ENCODE results near the gene KCNH4.

The KCNH4 gene

DNA sequence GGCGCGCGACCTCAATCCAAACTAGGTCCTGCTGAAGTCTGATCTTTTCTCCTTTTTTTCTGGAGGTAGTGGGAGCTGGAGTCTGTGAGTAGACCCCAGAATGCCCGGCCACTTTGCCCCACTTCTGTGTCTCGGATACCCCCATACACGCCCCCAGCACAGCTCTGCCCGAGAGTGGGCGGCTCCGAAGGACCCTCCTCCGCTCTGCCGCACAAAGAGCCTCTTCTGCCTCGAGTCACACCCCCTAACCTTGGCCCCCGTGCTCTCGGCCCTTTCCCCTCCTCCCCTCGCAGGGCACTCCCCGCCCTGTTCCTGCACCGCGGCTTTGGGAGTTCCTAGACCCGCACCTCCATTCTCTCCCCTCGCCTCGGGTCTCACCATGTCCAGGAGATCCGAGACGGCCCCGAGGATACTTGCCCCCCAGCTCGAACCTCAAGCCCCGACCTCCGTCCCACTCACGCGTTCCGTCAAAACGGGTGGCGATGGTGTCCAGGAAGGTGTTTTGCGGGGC, 476 bp downstream of the KCNH4 start:
- Histone ChIP-seq H3K27ac (ENCODE audit: insufficient read depth in 1 of 2, low read depth in 1 of 2, low read length in 2 of 2, poor library complexity in 1 of 2, severe bottlenecking in 2 of 2) (no peak overlapping the region), H3K4me3 (ENCODE audit: control insufficient read depth in 1 of 7, extremely low read depth in 1 of 7, insufficient read depth in 4 of 7, low read depth in 2 of 7, low read length in 6 of 7) (peak overlapping the region; percentile 10 to 71 (median 59)), H3K36me3 (ENCODE audit: control insufficient read depth in 4 of 4, insufficient read depth in 4 of 4, low read length in 3 of 4) (no peaks in the 10 kb centered on the region), H3K27me3 (replicated peaks in 2 of 5; ENCODE audit: control insufficient read depth in 4 of 5, insufficient read depth in 5 of 5, low read length in 4 of 5) (peaks cover 0 to 36% (median 16%) of the 10 kb centered on the region in 5 experiments), H3K9me3 (ENCODE audit: control extremely low read depth in 1 of 5, control insufficient read depth in 4 of 5, insufficient read depth in 2 of 5, low read depth in 1 of 5, low read length in 4 of 5) (no peaks in the 10 kb centered on the region), H3K4me1 (ENCODE audit: control extremely low read depth in 1 of 4, control insufficient read depth in 4 of 4, insufficient read depth in 4 of 4, low read length in 3 of 4) (peaks cover 3 to 42% (median 34%) of the 10 kb centered on the region in 4 experiments)
- 5% methylated on average over 19 of the region's 33 CpGs for WGBS (ENCODE audit: insufficient coverage)
- no peak for DNase-seq
- ChIA-PET POLR2A (interaction anchor here (0.7 kb wide), 1 partner anchor 13 kb away, joined by 4 read pairs; no protein-coding TSS in a partner anchor), CTCF (interaction anchor here (0.6 to 3.6 kb wide), 7 partner anchors 8 to 166 kb away, joined by 3 to 19 read pairs (median 5); no protein-coding TSS in a partner anchor)

DNA sequence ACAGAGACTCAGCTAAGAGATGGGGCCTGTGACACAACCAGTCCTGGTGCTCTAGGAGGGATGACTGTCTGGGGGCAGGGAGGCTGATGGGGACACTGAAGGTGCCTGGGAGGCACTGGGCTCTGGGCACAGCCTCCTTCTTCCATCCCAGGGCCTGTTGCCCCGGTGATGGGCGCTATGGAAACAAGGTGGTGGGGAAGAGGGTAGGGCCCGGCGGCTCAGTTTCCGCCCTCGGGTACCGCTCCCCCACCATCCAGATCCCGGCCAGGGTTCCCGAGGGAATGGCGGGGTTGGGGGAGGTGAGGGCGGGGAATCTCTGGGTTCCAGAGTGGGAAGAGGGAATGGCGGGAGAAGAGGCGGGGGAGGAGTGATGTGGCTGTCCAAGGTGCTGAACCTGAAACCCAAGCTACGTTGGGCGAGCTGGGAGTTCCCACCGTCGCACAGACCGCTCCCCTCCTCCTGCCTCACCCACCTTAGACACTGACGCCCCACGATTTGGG, 981 bp downstream of the KCNH4 start:
- ChIA-PET POLR2A (interaction anchor here (0.6 to 0.7 kb wide), 2 partner anchors 12 to 32 kb away, joined by 3 to 4 read pairs; no protein-coding TSS in a partner anchor), CTCF (interaction anchor here (0.6 to 3.6 kb wide), 8 partner anchors 8 to 167 kb away, joined by 3 to 19 read pairs (median 5); no protein-coding TSS in a partner anchor)
- H3K9me3 ChIP-seq (ENCODE audit: control extremely low read depth in 1 of 5, control insufficient read depth in 4 of 5, insufficient read depth in 2 of 5, low read depth in 1 of 5, low read length in 4 of 5), result no peaks in the 10 kb centered on the region
- peak overlapping the region in 1 of 7 experiments; percentile 64 for H3K4me3 ChIP-seq (ENCODE audit: control insufficient read depth in 1 of 7, extremely low read depth in 1 of 7, insufficient read depth in 4 of 7, low read depth in 2 of 7, low read length in 6 of 7)
- 17% methylated on average over 16 of the region's 20 CpGs for WGBS (ENCODE audit: insufficient coverage)
- H3K27me3 ChIP-seq (replicated peaks in 2 of 5; ENCODE audit: control insufficient read depth in 4 of 5, insufficient read depth in 5 of 5, low read length in 4 of 5), result peaks cover 0 to 36% (median 16%) of the 10 kb centered on the region in 5 experiments
- peaks cover 3 to 40% (median 33%) of the 10 kb centered on the region in 4 experiments for H3K4me1 ChIP-seq (ENCODE audit: control extremely low read depth in 1 of 4, control insufficient read depth in 4 of 4, insufficient read depth in 4 of 4, low read length in 3 of 4)
- DNase-seq, result peak in 2 of 3 donors; percentile 54 to 57
- H3K36me3 ChIP-seq (ENCODE audit: control insufficient read depth in 4 of 4, insufficient read depth in 4 of 4, low read length in 3 of 4), result no peaks in the 10 kb centered on the region
- no peak overlapping the region for H3K27ac ChIP-seq (ENCODE audit: insufficient read depth in 1 of 2, low read depth in 1 of 2, low read length in 2 of 2, poor library complexity in 1 of 2, severe bottlenecking in 2 of 2)

DNA sequence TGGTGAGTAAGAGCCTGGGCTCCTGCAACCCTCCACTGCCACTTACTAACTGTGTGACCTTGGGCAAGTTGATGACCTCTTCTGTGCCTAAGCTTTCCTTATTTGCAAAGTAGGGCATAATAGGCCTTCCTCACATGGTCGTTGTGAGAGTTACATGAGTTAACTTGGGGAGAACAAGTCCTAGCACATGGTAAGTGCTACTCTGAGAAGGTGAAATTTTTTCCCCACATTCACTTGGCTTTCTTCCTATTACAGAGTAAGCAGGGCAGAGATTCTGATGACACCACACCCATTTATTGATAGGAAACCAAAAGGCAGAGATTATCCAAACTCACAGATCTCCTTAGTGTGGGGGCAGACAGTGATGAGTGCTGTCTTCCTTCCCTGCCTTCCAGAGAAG, 1.6 kb downstream of the KCNH4 start:
- H3K27me3 ChIP-seq (replicated peaks in 2 of 5; ENCODE audit: control insufficient read depth in 4 of 5, insufficient read depth in 5 of 5, low read length in 4 of 5), result peaks cover 0 to 36% (median 16%) of the 10 kb centered on the region in 5 experiments
- CTCF ChIA-PET, result interaction anchor here (0.6 to 3.6 kb wide), 5 partner anchors 9 to 284 kb away, joined by 3 to 16 read pairs (median 5); no protein-coding TSS in a partner anchor
- H3K9me3 ChIP-seq (ENCODE audit: control extremely low read depth in 1 of 5, control insufficient read depth in 4 of 5, insufficient read depth in 2 of 5, low read depth in 1 of 5, low read length in 4 of 5), result no peaks in the 10 kb centered on the region
- no peak overlapping the region for H3K27ac ChIP-seq (ENCODE audit: insufficient read depth in 1 of 2, low read depth in 1 of 2, low read length in 2 of 2, poor library complexity in 1 of 2, severe bottlenecking in 2 of 2)
- POLR2A ChIA-PET, result interaction anchor here (0.6 kb wide), 1 partner anchor 32 kb away, joined by 3 read pairs; no protein-coding TSS in a partner anchor
- peaks cover 3 to 33% (median 28%) of the 10 kb centered on the region in 4 experiments for H3K4me1 ChIP-seq (ENCODE audit: control extremely low read depth in 1 of 4, control insufficient read depth in 4 of 4, insufficient read depth in 4 of 4, low read length in 3 of 4)
- DNase-seq, result no peak
- no peak overlapping the region for H3K4me3 ChIP-seq (ENCODE audit: control insufficient read depth in 1 of 7, extremely low read depth in 1 of 7, insufficient read depth in 4 of 7, low read depth in 2 of 7, low read length in 6 of 7)
- no peaks in the 10 kb centered on the region for H3K36me3 ChIP-seq (ENCODE audit: control insufficient read depth in 4 of 4, insufficient read depth in 4 of 4, low read length in 3 of 4)
- 40% methylated on average over 1 of the region's 1 CpG for WGBS (ENCODE audit: insufficient coverage)

DNA sequence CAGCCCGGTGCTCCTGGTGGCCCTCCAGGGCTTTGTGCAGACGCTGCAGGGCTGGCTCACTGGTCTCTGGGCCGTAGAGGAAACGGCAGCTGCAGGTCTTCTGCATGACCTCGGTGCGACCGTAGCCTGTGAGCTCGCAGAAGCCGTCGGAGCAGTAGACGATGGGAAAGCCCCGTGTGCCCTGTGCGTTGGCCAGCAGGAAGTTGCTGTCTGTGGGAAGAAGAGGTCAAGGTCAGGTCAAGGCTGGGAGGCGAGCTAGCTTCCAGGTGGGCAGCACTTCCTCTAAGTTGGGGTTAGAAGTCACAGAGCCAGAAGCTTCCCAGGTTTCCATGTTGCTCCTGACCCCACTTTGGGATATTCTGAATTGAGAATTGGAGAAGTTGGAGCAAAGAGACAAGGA, 2.1 kb downstream of the KCNH4 start:
- H3K4me3 ChIP-seq (ENCODE audit: control insufficient read depth in 1 of 7, extremely low read depth in 1 of 7, insufficient read depth in 4 of 7, low read depth in 2 of 7, low read length in 6 of 7), result no peak overlapping the region
- CTCF ChIA-PET, result interaction anchor here (0.6 to 3.6 kb wide), 4 partner anchors 10 to 284 kb away, joined by 5 to 16 read pairs (median 6); no protein-coding TSS in a partner anchor
- H3K27me3 ChIP-seq (replicated peaks in 2 of 5; ENCODE audit: control insufficient read depth in 4 of 5, insufficient read depth in 5 of 5, low read length in 4 of 5), result peaks cover 0 to 36% (median 16%) of the 10 kb centered on the region in 5 experiments
- H3K36me3 ChIP-seq (ENCODE audit: control insufficient read depth in 4 of 4, insufficient read depth in 4 of 4, low read length in 3 of 4), result no peaks in the 10 kb centered on the region
- WGBS (ENCODE audit: insufficient coverage), result 44% methylated on average over 13 of the region's 14 CpGs
- H3K27ac ChIP-seq (ENCODE audit: insufficient read depth in 1 of 2, low read depth in 1 of 2, low read length in 2 of 2, poor library complexity in 1 of 2, severe bottlenecking in 2 of 2), result no peak overlapping the region
- H3K9me3 ChIP-seq (ENCODE audit: control extremely low read depth in 1 of 5, control insufficient read depth in 4 of 5, insufficient read depth in 2 of 5, low read depth in 1 of 5, low read length in 4 of 5), result no peaks in the 10 kb centered on the region
- H3K4me1 ChIP-seq (ENCODE audit: control extremely low read depth in 1 of 4, control insufficient read depth in 4 of 4, insufficient read depth in 4 of 4, low read length in 3 of 4), result peaks cover 3 to 30% (median 25%) of the 10 kb centered on the region in 4 experiments
- DNase-seq, result no peak
- POLR2A ChIA-PET, result interaction anchor here (0.8 kb wide), 1 partner anchor 243 kb away, joined by 3 read pairs; no protein-coding TSS in a partner anchor

DNA sequence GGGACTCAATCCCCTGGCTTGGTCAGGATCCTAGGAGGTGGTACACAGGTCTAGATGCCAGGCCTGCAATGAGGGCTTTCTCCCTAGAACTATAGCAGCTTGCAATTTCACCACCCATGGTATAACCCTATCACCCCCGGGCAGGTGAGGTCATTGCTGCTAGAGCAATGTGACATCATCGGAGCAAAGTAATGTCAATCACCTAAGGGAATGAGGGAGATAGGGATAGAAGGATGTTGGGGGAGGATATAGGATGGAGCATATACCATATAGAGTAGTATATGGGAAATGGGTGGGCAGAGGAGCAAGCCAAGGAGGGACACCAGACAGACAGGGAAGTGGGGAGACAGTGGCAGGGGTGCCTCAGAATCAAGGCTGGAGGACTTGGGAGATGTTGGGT, 3.3 kb downstream of the KCNH4 start:
- peaks cover 0 to 35% (median 16%) of the 10 kb centered on the region in 5 experiments for H3K27me3 ChIP-seq (replicated peaks in 2 of 5; ENCODE audit: control insufficient read depth in 4 of 5, insufficient read depth in 5 of 5, low read length in 4 of 5)
- POLR2A ChIA-PET, result no interaction called here
- WGBS (ENCODE audit: insufficient coverage), result 100% methylated on average over 1 of the region's 2 CpGs
- no peak overlapping the region for H3K27ac ChIP-seq (ENCODE audit: insufficient read depth in 1 of 2, low read depth in 1 of 2, low read length in 2 of 2, poor library complexity in 1 of 2, severe bottlenecking in 2 of 2)
- H3K4me1 ChIP-seq (ENCODE audit: control extremely low read depth in 1 of 4, control insufficient read depth in 4 of 4, insufficient read depth in 4 of 4, low read length in 3 of 4), result peaks cover 3 to 20% (median 18%) of the 10 kb centered on the region in 4 experiments
- no peak for DNase-seq
- H3K9me3 ChIP-seq (ENCODE audit: control extremely low read depth in 1 of 5, control insufficient read depth in 4 of 5, insufficient read depth in 2 of 5, low read depth in 1 of 5, low read length in 4 of 5), result no peaks in the 10 kb centered on the region
- no peaks in the 10 kb centered on the region for H3K36me3 ChIP-seq (ENCODE audit: control insufficient read depth in 4 of 4, insufficient read depth in 4 of 4, low read length in 3 of 4)
- CTCF ChIA-PET, result no interaction called here
- no peak overlapping the region for H3K4me3 ChIP-seq (ENCODE audit: control insufficient read depth in 1 of 7, extremely low read depth in 1 of 7, insufficient read depth in 4 of 7, low read depth in 2 of 7, low read length in 6 of 7)

DNA sequence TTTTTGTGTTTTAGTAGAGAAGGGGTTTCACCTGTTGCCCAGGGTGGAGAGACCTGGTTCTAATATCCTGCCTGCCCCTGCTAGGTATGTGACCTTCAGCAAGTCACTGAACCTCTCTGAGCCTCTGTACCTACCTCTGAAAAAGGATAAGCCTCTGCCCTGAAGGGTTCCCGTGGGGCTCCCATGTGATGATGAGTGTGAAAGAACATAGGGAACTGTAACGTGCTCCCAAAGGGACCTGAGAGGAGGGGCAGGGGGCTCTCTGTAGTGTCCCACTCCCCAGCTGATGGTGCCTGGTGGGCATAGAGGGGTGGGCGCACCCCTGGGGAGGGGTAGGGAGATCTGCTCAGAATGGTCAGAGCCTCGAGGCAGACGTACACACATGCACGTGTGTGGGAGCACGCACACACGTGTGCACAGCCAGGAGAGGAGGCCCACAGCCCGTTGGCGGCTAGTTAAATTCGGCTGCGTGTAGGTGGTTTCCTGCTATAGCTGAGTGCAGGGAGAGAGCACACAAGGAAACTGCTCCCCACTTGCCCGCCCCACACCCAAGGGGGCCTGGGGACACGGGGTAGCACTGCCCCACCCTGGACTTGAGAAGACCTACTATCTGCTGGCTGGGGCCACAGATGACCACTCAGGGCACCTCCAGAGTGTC, 6.7 kb downstream of the KCNH4 start:
- no peak overlapping the region for H3K4me3 ChIP-seq (ENCODE audit: control insufficient read depth in 1 of 7, extremely low read depth in 1 of 7, insufficient read depth in 4 of 7, low read depth in 2 of 7, low read length in 6 of 7)
- ChIA-PET CTCF (no interaction called here), POLR2A (no interaction called here)
- DNase-seq, result no peak
- H3K9me3 ChIP-seq (ENCODE audit: control extremely low read depth in 1 of 5, control insufficient read depth in 4 of 5, insufficient read depth in 2 of 5, low read depth in 1 of 5, low read length in 4 of 5), result no peaks in the 10 kb centered on the region
- peaks cover 0 to 2% (median 0%) of the 10 kb centered on the region in 4 experiments for H3K4me1 ChIP-seq (ENCODE audit: control extremely low read depth in 1 of 4, control insufficient read depth in 4 of 4, insufficient read depth in 4 of 4, low read length in 3 of 4)
- no peak overlapping the region for H3K27ac ChIP-seq (ENCODE audit: insufficient read depth in 1 of 2, low read depth in 1 of 2, low read length in 2 of 2, poor library complexity in 1 of 2, severe bottlenecking in 2 of 2)
- no peaks in the 10 kb centered on the region for H3K36me3 ChIP-seq (ENCODE audit: control insufficient read depth in 4 of 4, insufficient read depth in 4 of 4, low read length in 3 of 4)
- H3K27me3 ChIP-seq (replicated peaks in 2 of 5; ENCODE audit: control insufficient read depth in 4 of 5, insufficient read depth in 5 of 5, low read length in 4 of 5), result peaks cover 0 to 7% (median 1%) of the 10 kb centered on the region in 5 experiments
- WGBS (ENCODE audit: insufficient coverage), result 76% methylated on average over 13 of the region's 14 CpGs

DNA sequence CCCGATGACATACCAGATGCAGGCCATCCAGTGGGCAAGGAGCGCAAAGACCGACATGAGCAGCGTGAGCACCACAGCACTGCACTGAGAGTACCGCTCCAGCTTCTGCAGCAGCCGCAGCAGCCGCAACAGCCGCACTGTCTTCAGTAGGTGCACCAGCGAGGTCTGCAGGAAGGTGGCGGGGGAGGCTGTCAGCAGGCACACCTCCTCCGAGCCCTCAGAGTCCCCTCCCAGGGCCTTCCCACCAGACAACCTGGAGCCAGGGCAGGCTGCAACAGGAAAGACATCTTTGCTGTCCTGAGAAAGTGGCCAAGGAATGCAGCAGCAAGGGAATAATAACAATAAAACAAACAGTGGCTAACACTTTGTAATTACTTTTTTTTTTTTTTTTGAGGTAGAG, 9.1 kb downstream of the KCNH4 start:
- 98% methylated on average over 9 of the region's 11 CpGs for WGBS (ENCODE audit: insufficient coverage)
- H3K27me3 ChIP-seq (replicated peaks in 2 of 5; ENCODE audit: control insufficient read depth in 4 of 5, insufficient read depth in 5 of 5, low read length in 4 of 5), result no peaks in the 10 kb centered on the region
- H3K9me3 ChIP-seq (ENCODE audit: control extremely low read depth in 1 of 5, control insufficient read depth in 4 of 5, insufficient read depth in 2 of 5, low read depth in 1 of 5, low read length in 4 of 5), result no peaks in the 10 kb centered on the region
- ChIA-PET POLR2A (no interaction called here), CTCF (no interaction called here)
- H3K27ac ChIP-seq (ENCODE audit: insufficient read depth in 1 of 2, low read depth in 1 of 2, low read length in 2 of 2, poor library complexity in 1 of 2, severe bottlenecking in 2 of 2), result no peak overlapping the region
- H3K4me1 ChIP-seq (ENCODE audit: control extremely low read depth in 1 of 4, control insufficient read depth in 4 of 4, insufficient read depth in 4 of 4, low read length in 3 of 4), result peaks cover 0 to 2% (median 0%) of the 10 kb centered on the region in 4 experiments
- DNase-seq, result no peak
- no peak overlapping the region for H3K4me3 ChIP-seq (ENCODE audit: control insufficient read depth in 1 of 7, extremely low read depth in 1 of 7, insufficient read depth in 4 of 7, low read depth in 2 of 7, low read length in 6 of 7)
- no peaks in the 10 kb centered on the region for H3K36me3 ChIP-seq (ENCODE audit: control insufficient read depth in 4 of 4, insufficient read depth in 4 of 4, low read length in 3 of 4)

All from common myeloid progenitor, CD34-positive (primary cell).